Measurements from ENCODE around the gene PNMA6F.

DNA sequence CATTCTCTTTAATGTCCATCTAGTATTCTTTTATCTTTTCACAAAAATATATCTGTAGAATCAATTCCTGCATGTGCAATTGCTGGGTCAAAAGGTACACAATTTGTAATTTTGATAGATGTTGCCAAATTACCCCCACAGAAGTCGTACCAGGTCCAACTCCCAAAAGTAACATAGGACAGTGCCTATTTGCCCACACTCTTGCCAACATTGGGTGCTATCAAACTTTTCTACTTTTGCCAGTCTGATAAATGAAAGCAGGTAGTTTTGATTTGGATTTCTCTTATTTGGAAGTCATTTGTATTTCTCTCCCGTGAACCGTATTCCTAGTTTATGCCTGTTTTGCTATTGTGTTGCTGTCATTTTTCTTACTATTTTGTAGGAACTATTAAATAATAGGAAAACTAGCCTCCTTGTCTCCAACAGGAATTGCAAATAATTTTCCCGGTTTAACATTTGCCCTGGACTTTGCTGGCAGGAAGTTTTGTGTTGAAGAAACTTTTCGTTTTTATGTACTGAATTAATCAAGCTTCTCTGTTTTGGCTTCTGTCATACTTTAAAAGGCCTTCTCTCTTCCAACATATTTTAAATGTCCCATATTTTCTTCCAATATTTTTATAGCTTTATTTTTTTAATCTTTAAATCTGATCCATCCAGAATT is 45.4 kb upstream of the PNMA6F start:
- TF ChIP-seq, protein P1, sequence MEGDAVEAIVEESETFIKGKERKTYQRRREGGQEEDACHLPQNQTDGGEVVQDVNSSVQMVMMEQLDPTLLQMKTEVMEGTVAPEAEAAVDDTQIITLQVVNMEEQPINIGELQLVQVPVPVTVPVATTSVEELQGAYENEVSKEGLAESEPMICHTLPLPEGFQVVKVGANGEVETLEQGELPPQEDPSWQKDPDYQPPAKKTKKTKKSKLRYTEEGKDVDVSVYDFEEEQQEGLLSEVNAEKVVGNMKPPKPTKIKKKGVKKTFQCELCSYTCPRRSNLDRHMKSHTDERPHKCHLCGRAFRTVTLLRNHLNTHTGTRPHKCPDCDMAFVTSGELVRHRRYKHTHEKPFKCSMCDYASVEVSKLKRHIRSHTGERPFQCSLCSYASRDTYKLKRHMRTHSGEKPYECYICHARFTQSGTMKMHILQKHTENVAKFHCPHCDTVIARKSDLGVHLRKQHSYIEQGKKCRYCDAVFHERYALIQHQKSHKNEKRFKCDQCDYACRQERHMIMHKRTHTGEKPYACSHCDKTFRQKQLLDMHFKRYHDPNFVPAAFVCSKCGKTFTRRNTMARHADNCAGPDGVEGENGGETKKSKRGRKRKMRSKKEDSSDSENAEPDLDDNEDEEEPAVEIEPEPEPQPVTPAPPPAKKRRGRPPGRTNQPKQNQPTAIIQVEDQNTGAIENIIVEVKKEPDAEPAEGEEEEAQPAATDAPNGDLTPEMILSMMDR (conservative IDR thresholded peaks at IDR 0.05; ENCODE audit: low read depth in 2 of 2) = no peak
- TF ChIP-seq ETS1 (IDR thresholded peaks at IDR 0.05) (no peak), ZNF331 (CRISPR knock-in tag; IDR thresholded peaks at IDR 0.05; ENCODE audit: low read depth) (no peak)
- TF ChIP-seq, protein P2, sequence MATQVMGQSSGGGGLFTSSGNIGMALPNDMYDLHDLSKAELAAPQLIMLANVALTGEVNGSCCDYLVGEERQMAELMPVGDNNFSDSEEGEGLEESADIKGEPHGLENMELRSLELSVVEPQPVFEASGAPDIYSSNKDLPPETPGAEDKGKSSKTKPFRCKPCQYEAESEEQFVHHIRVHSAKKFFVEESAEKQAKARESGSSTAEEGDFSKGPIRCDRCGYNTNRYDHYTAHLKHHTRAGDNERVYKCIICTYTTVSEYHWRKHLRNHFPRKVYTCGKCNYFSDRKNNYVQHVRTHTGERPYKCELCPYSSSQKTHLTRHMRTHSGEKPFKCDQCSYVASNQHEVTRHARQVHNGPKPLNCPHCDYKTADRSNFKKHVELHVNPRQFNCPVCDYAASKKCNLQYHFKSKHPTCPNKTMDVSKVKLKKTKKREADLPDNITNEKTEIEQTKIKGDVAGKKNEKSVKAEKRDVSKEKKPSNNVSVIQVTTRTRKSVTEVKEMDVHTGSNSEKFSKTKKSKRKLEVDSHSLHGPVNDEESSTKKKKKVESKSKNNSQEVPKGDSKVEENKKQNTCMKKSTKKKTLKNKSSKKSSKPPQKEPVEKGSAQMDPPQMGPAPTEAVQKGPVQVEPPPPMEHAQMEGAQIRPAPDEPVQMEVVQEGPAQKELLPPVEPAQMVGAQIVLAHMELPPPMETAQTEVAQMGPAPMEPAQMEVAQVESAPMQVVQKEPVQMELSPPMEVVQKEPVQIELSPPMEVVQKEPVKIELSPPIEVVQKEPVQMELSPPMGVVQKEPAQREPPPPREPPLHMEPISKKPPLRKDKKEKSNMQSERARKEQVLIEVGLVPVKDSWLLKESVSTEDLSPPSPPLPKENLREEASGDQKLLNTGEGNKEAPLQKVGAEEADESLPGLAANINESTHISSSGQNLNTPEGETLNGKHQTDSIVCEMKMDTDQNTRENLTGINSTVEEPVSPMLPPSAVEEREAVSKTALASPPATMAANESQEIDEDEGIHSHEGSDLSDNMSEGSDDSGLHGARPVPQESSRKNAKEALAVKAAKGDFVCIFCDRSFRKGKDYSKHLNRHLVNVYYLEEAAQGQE (IDR thresholded peaks at IDR 0.05; ENCODE audit: unreplicated experiment) = no peak

Measured in GM23338 (cell line).